Endothelial cell (in vitro differentiated cells): Measurements from ENCODE around the gene AGA. TPM values are rescaled to one million over a fixed set of nuclear protein-coding genes. Genes with fewer than 3 reads are reported as not detected.
A peak's percentile ranks its signal among the peaks of the same experiment; 100 is the strongest.

ENCODE experiments used
- DNase-seq: peaks from one replicate; pipeline ENCODE4 v3.0.0; 2021; ENCODE audit warnings: low spot score
- H3K27ac Mint-ChIP-seq: one replicate; pipeline ENCODE4 v1.8.0; 2021; ENCODE audit warnings: mixed read lengths, inconsistent platforms; ENCODE audit not compliant: unreplicated experiment
- H3K27me3 Mint-ChIP-seq: one replicate; pipeline ENCODE4 v1.8.0; 2021; ENCODE audit warnings: mild to moderate bottlenecking, moderate library complexity, mixed read lengths, inconsistent platforms; ENCODE audit not compliant: unreplicated experiment
- H3K36me3 Mint-ChIP-seq: one replicate; pipeline ENCODE4 v1.8.0; 2021; ENCODE audit warnings: mild to moderate bottlenecking, low read depth, mixed read lengths, inconsistent platforms; ENCODE audit not compliant: unreplicated experiment
- H3K4me1 Mint-ChIP-seq: one replicate; pipeline ENCODE4 v1.8.0; 2021; ENCODE audit warnings: mild to moderate bottlenecking, mixed read lengths, inconsistent platforms; ENCODE audit not compliant: unreplicated experiment
- H3K4me3 Mint-ChIP-seq: one replicate; pipeline ENCODE4 v1.8.0; 2021; ENCODE audit warnings: mild to moderate bottlenecking, mixed read lengths, inconsistent platforms; ENCODE audit not compliant: unreplicated experiment
- H3K9me3 Mint-ChIP-seq: one replicate; pipeline ENCODE4 v1.8.0; 2021; ENCODE audit warnings: mixed read lengths, inconsistent platforms; ENCODE audit not compliant: unreplicated experiment
- total RNA-seq: library from RNA; stranded (reverse); fragmentation: NEBNext Ultra II Directional; extraction: Animal tissue kit (Norgen Biotek cat#: 25700); gene quantifications from one replicate; pipeline ENCODE4 v1.2.1, GENCODE V29; 2021; ENCODE audit not compliant: unreplicated experiment
- TF ChIP-seq, protein P1 (sequence below): fragments of 200-600 bp; sonication (generic); IDR thresholded peaks from one replicate; pipeline ENCODE4 v1.5.0; 2021; ENCODE audit warnings: antibody characterized with exemption; ENCODE audit not compliant: unreplicated experiment

The AGA gene
- total RNA-seq, 1 donor from 2014 or later = 8.6 TPM

DNA sequence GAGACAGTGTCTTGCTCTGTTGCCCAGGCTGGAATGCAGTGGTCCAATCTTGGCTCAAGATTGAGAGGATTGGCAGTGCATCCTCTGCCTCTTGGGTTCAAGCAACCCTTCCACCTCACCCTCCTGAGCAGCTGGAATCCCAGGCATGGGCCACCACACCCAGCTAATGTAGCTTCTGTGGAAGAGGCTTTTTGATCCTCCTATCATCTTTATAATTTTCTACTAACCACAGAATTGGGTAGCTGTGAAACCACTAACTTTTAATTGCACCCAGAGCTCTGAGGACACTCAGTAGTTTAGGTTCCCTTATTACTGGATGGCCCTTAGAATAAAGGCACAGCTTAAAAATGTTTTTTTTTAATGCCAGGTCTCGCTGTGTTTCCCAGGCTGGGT is 8.9 kb upstream of the AGA start:
- no peaks in the 10 kb centered on the region for H3K36me3 Mint-ChIP-seq
- TF ChIP-seq, protein P1, sequence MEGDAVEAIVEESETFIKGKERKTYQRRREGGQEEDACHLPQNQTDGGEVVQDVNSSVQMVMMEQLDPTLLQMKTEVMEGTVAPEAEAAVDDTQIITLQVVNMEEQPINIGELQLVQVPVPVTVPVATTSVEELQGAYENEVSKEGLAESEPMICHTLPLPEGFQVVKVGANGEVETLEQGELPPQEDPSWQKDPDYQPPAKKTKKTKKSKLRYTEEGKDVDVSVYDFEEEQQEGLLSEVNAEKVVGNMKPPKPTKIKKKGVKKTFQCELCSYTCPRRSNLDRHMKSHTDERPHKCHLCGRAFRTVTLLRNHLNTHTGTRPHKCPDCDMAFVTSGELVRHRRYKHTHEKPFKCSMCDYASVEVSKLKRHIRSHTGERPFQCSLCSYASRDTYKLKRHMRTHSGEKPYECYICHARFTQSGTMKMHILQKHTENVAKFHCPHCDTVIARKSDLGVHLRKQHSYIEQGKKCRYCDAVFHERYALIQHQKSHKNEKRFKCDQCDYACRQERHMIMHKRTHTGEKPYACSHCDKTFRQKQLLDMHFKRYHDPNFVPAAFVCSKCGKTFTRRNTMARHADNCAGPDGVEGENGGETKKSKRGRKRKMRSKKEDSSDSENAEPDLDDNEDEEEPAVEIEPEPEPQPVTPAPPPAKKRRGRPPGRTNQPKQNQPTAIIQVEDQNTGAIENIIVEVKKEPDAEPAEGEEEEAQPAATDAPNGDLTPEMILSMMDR = no peak
- no peak overlapping the region for H3K4me3 Mint-ChIP-seq
- DNase-seq = no peak
- H3K27me3 Mint-ChIP-seq = no peaks in the 10 kb centered on the region
- no peaks in the 10 kb centered on the region for H3K9me3 Mint-ChIP-seq
- H3K4me1 Mint-ChIP-seq = peaks cover 3% of the 10 kb centered on the region
- no peak overlapping the region for H3K27ac Mint-ChIP-seq

DNA sequence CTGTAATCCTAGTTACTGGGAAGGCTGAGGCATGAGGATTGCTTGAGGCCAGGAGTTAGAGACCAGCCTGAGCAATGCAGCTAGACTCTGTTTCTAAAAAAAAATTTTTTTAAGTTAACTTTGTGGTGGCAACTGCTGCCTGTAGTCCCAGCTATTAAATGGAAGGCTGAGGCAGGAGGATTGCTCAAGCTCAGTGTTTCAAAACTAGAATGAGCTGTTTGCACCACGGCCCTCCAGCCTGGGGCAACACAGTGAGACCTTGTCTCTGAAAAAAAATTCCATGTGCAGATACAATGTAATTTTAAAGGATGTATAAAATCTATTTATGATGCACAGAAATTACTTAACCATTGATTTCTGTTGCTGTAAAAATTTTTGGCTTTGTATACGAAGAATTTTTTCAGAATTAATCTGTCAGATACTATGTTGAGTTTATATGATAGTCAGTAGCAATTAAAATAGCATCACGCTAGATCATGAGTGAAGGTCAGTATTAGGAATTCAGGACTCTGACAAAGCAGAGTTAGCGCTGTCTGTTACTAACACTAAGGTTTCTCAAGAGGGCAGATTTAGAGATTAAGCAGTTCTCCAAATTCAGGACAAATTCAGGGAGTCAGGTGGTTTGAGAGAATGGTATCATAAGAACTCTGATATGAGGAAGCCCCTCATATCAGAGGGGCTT is 8.3 kb upstream of the AGA start:
- TF ChIP-seq, protein P1 = no peak
- DNase-seq = no peak
- no peak overlapping the region for H3K27ac Mint-ChIP-seq
- H3K27me3 Mint-ChIP-seq = no peaks in the 10 kb centered on the region
- H3K4me1 Mint-ChIP-seq = peaks cover 3% of the 10 kb centered on the region
- H3K9me3 Mint-ChIP-seq = no peaks in the 10 kb centered on the region
- H3K4me3 Mint-ChIP-seq = no peak overlapping the region
- no peaks in the 10 kb centered on the region for H3K36me3 Mint-ChIP-seq

DNA sequence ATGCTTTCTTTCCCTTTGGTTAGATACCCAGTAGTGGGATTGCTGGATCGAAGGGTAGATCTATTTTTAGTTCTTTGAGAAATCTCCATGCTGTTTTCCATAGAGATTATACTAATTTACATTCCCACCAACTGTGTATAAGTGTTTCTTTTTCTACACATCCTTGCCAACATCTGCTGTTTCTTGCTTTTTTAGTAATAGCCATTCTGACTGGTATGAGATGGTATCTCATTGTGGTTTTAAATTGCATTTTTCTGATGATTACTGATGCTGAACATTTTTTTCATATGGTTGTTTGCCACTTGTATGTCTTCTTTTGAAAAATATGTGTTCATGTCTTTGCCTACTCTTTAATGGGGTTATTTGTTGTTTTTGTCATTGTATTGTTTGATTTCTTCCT is 6.6 kb upstream of the AGA start:
- Mint-ChIP-seq H3K27ac (no peak overlapping the region), H3K4me3 (no peak overlapping the region), H3K27me3 (no peaks in the 10 kb centered on the region), H3K4me1 (no peaks in the 10 kb centered on the region), H3K36me3 (no peaks in the 10 kb centered on the region), H3K9me3 (no peaks in the 10 kb centered on the region)
- TF ChIP-seq, protein P1 = no peak
- no peak for DNase-seq

DNA sequence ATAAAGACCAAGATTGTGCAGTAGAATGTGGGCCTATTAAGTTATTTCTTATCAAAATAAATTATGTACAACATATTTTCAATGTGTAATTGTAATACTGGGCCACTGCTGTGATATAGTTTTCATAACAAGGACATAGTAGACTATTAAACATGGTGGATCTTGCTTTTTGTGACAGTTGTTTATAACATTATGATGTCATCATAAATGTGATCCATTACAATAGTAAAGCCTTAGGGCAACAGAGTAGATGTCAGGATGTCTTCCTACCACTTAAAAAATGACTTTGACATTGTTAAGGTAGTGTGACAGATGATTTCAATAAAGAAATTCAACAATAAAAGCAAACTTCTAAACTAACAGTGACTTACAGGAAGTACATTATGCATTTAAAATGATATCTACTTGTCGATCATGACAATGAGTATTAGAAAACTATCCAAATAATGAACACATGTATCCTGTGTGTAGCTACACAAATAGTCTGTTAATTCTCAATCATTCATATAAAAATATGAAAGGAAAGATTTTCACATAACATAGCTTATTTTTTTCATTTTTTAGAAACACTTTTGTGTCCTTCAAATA is 5.3 kb upstream of the AGA start:
- no peak for DNase-seq
- no peak overlapping the region for H3K4me3 Mint-ChIP-seq
- H3K27me3 Mint-ChIP-seq = peaks cover 5% of the 10 kb centered on the region
- TF ChIP-seq, protein P1 = no peak
- H3K36me3 Mint-ChIP-seq = no peaks in the 10 kb centered on the region
- H3K27ac Mint-ChIP-seq = no peak overlapping the region
- peaks cover 5% of the 10 kb centered on the region for H3K4me1 Mint-ChIP-seq
- H3K9me3 Mint-ChIP-seq = no peaks in the 10 kb centered on the region

DNA sequence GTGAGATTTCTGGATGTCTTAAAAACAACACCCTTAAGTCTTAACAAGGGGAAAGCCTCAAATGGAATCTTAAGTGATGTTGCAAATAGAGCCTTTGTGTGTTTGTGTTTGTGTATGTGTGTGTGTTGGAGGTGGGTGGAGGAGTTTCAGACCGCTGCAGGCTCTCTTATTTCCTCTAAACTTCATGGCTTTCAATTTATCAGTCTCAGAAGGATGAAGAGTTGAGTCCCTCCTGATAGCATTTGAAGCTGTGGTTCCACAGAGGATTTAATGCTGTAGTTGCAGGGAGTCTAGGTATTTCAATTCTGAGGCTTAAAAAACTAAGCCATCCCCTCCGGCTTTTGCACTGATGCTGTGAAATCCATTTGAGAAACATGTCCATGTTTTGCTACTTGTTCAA is 4.3 kb upstream of the AGA start:
- Mint-ChIP-seq H3K4me3 (peak overlapping the region; percentile 49), H3K27ac (no peak overlapping the region)

More for the DNA sequence above, 4.3 kb upstream of the AGA start:
- TF ChIP-seq, protein P1 = no peak
- Mint-ChIP-seq H3K27me3 (peaks cover 5% of the 10 kb centered on the region), H3K9me3 (no peaks in the 10 kb centered on the region), H3K4me1 (peaks cover 8% of the 10 kb centered on the region), H3K36me3 (no peaks in the 10 kb centered on the region)
- no peak for DNase-seq
